Central memory CD8-positive, alpha-beta T cell (primary cell): Measurements from ENCODE around the gene ATRIP.
A peak's percentile ranks its signal among the peaks of the same experiment; 100 is the strongest.
"Not testable (repeated sequence)": the region's sequence is repeated elsewhere in the genome, so short reads cannot be mapped to it uniquely, and the experiment has no call there.

Experiments
- ATAC-seq: fragments of 150-1000 bp; cut with Tn5 transposase; replicated peaks from 2 replicates; pipeline ENCODE4 v1.10.0; 2022; ENCODE audit warnings: mild to moderate bottlenecking, moderate FRiP score, moderate number of reproducible peaks; ENCODE audit not compliant: poor library complexity, severe bottlenecking; ENCODE audit errors: extremely low read depth
- DNase-seq, 2 donors: peaks; one replicate each; pipeline ENCODE4 v3.0.0; 2021; ENCODE audit warnings: low spot score in 2 of 2
- H3K27ac Mint-ChIP-seq: one replicate; pipeline ENCODE4 v1.8.0; 2022; ENCODE audit warnings: low read depth, mild to moderate bottlenecking, moderate library complexity, mixed read lengths
- H3K27me3 Mint-ChIP-seq: one replicate; pipeline ENCODE4 v1.8.0; 2022; ENCODE audit warnings: mixed read lengths
- H3K36me3 Mint-ChIP-seq: one replicate; pipeline ENCODE4 v1.8.0; 2022; ENCODE audit warnings: mild to moderate bottlenecking, moderate library complexity, mixed read lengths; ENCODE audit not compliant: insufficient read depth
- H3K4me1 Mint-ChIP-seq: one replicate; pipeline ENCODE4 v1.8.0; 2022; ENCODE audit warnings: mixed read lengths
- H3K4me3 Mint-ChIP-seq: one replicate; pipeline ENCODE4 v1.8.0; 2022; ENCODE audit warnings: mild to moderate bottlenecking, moderate library complexity, mixed read lengths
- H3K9me3 Mint-ChIP-seq: one replicate; pipeline ENCODE4 v1.8.0; 2022; ENCODE audit warnings: mixed read lengths

ATRIP gene

GRCh38 chr3:48465531-48466378 lies 19.2 kb downstream of the ATRIP start:
- ATAC-seq (peak; percentile 95), DNase-seq (peak; percentile 56 to 68)
- peaks cover 26% of the 10 kb centered on the region for H3K36me3 Mint-ChIP-seq
- H3K4me3 Mint-ChIP-seq, result peak overlapping the region; percentile 92
- H3K27me3 Mint-ChIP-seq, result no peaks in the 10 kb centered on the region
- H3K9me3 Mint-ChIP-seq, result no peaks in the 10 kb centered on the region
- H3K4me1 Mint-ChIP-seq, result peaks cover 52% of the 10 kb centered on the region
- peak overlapping the region; percentile 93 for H3K27ac Mint-ChIP-seq

GRCh38 chr3:48466386-48467109 lies 20.0 kb downstream of the ATRIP start:
- Mint-ChIP-seq H3K27ac (peak overlapping the region; percentile 93), H3K4me1 (peaks cover 49% of the 10 kb centered on the region), H3K9me3 (no peaks in the 10 kb centered on the region), H3K27me3 (no peaks in the 10 kb centered on the region), H3K4me3 (peak overlapping the region; percentile 92), H3K36me3 (peaks cover 23% of the 10 kb centered on the region)
- ATAC-seq (peak; percentile 62), DNase-seq (no peak)

- H3K4me3 Mint-ChIP-seq, result peak overlapping the region; percentile 92
- ATAC-seq (no peak), DNase-seq (no peak)
- peaks cover 22% of the 10 kb centered on the region for H3K36me3 Mint-ChIP-seq
- H3K9me3 Mint-ChIP-seq, result no peaks in the 10 kb centered on the region
- H3K4me1 Mint-ChIP-seq, result peaks cover 49% of the 10 kb centered on the region
- no peaks in the 10 kb centered on the region for H3K27me3 Mint-ChIP-seq
- peak overlapping the region; percentile 93 for H3K27ac Mint-ChIP-seq
These were observed 20.5 kb downstream of the ATRIP start for GRCh38 chr3:48467110-48467454.

- peaks cover 23% of the 10 kb centered on the region for H3K36me3 Mint-ChIP-seq
- H3K9me3 Mint-ChIP-seq, result no peaks in the 10 kb centered on the region
- no peak for ATAC-seq
- peak overlapping the region; percentile 93 for H3K27ac Mint-ChIP-seq
- no peak for DNase-seq
- peaks cover 50% of the 10 kb centered on the region for H3K4me1 Mint-ChIP-seq
- H3K4me3 Mint-ChIP-seq, result peak overlapping the region; percentile 92
- no peaks in the 10 kb centered on the region for H3K27me3 Mint-ChIP-seq
These were observed 21.1 kb downstream of the ATRIP start for GRCh38 chr3:48467473-48468267.

- Mint-ChIP-seq H3K27me3 (no peaks in the 10 kb centered on the region), H3K4me1 (peaks cover 56% of the 10 kb centered on the region), H3K9me3 (no peaks in the 10 kb centered on the region), H3K27ac (peak overlapping the region; percentile 93), H3K36me3 (peaks cover 27% of the 10 kb centered on the region), H3K4me3 (peak overlapping the region; percentile 92)
- ATAC-seq (no peak), DNase-seq (no peak)
These were observed 21.8 kb downstream of the ATRIP start for GRCh38 chr3:48468329-48468731.

GRCh38 chr3:48469046-48469915 lies 22.7 kb downstream of the ATRIP start:
- peaks cover 62% of the 10 kb centered on the region for H3K4me1 Mint-ChIP-seq
- H3K27ac Mint-ChIP-seq, result peak overlapping the region; percentile 74
- no peaks in the 10 kb centered on the region for H3K9me3 Mint-ChIP-seq
- ATAC-seq (no peak), DNase-seq (no peak)
- H3K36me3 Mint-ChIP-seq, result peaks cover 27% of the 10 kb centered on the region
- H3K4me3 Mint-ChIP-seq, result peak overlapping the region; percentile 92
- no peaks in the 10 kb centered on the region for H3K27me3 Mint-ChIP-seq

GRCh38 chr3:48470286-48470685 lies 23.7 kb downstream of the ATRIP start:
- peaks cover 69% of the 10 kb centered on the region for H3K4me1 Mint-ChIP-seq
- DNase-seq, result no peak
- ATAC-seq, result no peak
- H3K4me3 Mint-ChIP-seq, result peak overlapping the region; percentile 51
- H3K9me3 Mint-ChIP-seq, result no peaks in the 10 kb centered on the region
- peak overlapping the region; percentile 67 for H3K27ac Mint-ChIP-seq
- H3K27me3 Mint-ChIP-seq, result no peaks in the 10 kb centered on the region
- peaks cover 27% of the 10 kb centered on the region for H3K36me3 Mint-ChIP-seq

- peaks cover 53% of the 10 kb centered on the region for H3K4me1 Mint-ChIP-seq
- peak overlapping the region; percentile 85 for H3K4me3 Mint-ChIP-seq
- H3K27me3 Mint-ChIP-seq, result no peaks in the 10 kb centered on the region
- peaks cover 24% of the 10 kb centered on the region for H3K36me3 Mint-ChIP-seq
- ATAC-seq (no peak), DNase-seq (no peak)
- no peaks in the 10 kb centered on the region for H3K9me3 Mint-ChIP-seq
- H3K27ac Mint-ChIP-seq, result peak overlapping the region; percentile 97
These were observed 26.1 kb downstream of the ATRIP start for GRCh38 chr3:48472673-48472922.

GRCh38 chr3:48472923-48473616 lies 26.5 kb downstream of the ATRIP start:
- Mint-ChIP-seq H3K27ac (peak overlapping the region; percentile 97), H3K4me3 (peak overlapping the region; percentile 85), H3K4me1 (peaks cover 53% of the 10 kb centered on the region), H3K9me3 (no peaks in the 10 kb centered on the region), H3K36me3 (peaks cover 25% of the 10 kb centered on the region), H3K27me3 (no peaks in the 10 kb centered on the region)
- ATAC-seq, result peak; percentile 93
- DNase-seq, result peak; percentile 80 to 94

- peaks cover 28% of the 10 kb centered on the region for H3K36me3 Mint-ChIP-seq
- no peaks in the 10 kb centered on the region for H3K27me3 Mint-ChIP-seq
- no peaks in the 10 kb centered on the region for H3K9me3 Mint-ChIP-seq
- peaks cover 54% of the 10 kb centered on the region for H3K4me1 Mint-ChIP-seq
- no peak for DNase-seq
- H3K4me3 Mint-ChIP-seq, result peak overlapping the region; percentile 85
- ATAC-seq, result no peak
- peak overlapping the region; percentile 97 for H3K27ac Mint-ChIP-seq
These were observed 27.0 kb downstream of the ATRIP start for GRCh38 chr3:48473617-48473952.

- not testable (repeated sequence) for H3K4me3 Mint-ChIP-seq, H3K9me3 Mint-ChIP-seq, DNase-seq, H3K27me3 Mint-ChIP-seq, ATAC-seq
- H3K36me3 Mint-ChIP-seq, result peaks cover 30% of the 10 kb centered on the region
- H3K27ac Mint-ChIP-seq, result peak overlapping the region; percentile 97
- H3K4me1 Mint-ChIP-seq, result peaks cover 54% of the 10 kb centered on the region
These were observed 27.5 kb downstream of the ATRIP start for GRCh38 chr3:48474031-48474430.
